ENCODE results near the gene KLHL6.
A peak's percentile ranks its signal among the peaks of the same experiment; 100 is the strongest.
"Not testable (repeated sequence)": the region's sequence is repeated elsewhere in the genome, so short reads cannot be mapped to it uniquely, and the experiment has no call there.

The KLHL6 gene

GRCh38 chr3:183481582-183481981 lies 73.9 kb downstream of the KLHL6 start:
- no peak for DNase-seq

- no peak for DNase-seq
These were observed 77.0 kb downstream of the KLHL6 start for GRCh38 chr3:183478501-183478900.

- DNase-seq: no peak
These were observed 77.6 kb downstream of the KLHL6 start for GRCh38 chr3:183477801-183478456.

GRCh38 chr3:183475764-183476162 lies 79.7 kb downstream of the KLHL6 start:
- DNase-seq: not testable (repeated sequence)

GRCh38 chr3:183475016-183475763 lies 80.3 kb downstream of the KLHL6 start:
- DNase-seq: no peak

GRCh38 chr3:183473969-183474368 lies 81.5 kb downstream of the KLHL6 start:
- DNase-seq: no peak

GRCh38 chr3:183472155-183472554 lies 83.4 kb downstream of the KLHL6 start:
- DNase-seq: no peak

- DNase-seq: no peak
These were observed 87.1 kb downstream of the KLHL6 start for GRCh38 chr3:183468424-183468823.

- no peak for DNase-seq
These were observed 88.9 kb downstream of the KLHL6 start for GRCh38 chr3:183466575-183466974.

- not testable (repeated sequence) for DNase-seq
These were observed 89.8 kb downstream of the KLHL6 start for GRCh38 chr3:183465710-183466109.

GRCh38 chr3:183464480-183464879 lies 91.0 kb downstream of the KLHL6 start:
- no peak for DNase-seq

- no peak for DNase-seq
These were observed 95.1 kb downstream of the KLHL6 start for GRCh38 chr3:183460081-183461055.

GRCh38 chr3:183455089-183455488 lies 100.4 kb downstream of the KLHL6 start:
- DNase-seq: no peak

GRCh38 chr3:183454064-183454463 lies 101.4 kb downstream of the KLHL6 start:
- DNase-seq: no peak

- DNase-seq: no peak
These were observed 105.7 kb downstream of the KLHL6 start for GRCh38 chr3:183449791-183450190.

GRCh38 chr3:183449391-183449790 lies 106.1 kb downstream of the KLHL6 start:
- no peak for DNase-seq

- no peak for DNase-seq
These were observed 107.0 kb downstream of the KLHL6 start for GRCh38 chr3:183448369-183449128.

GRCh38 chr3:183447206-183448001 lies 108.1 kb downstream of the KLHL6 start:
- DNase-seq: peak; percentile 51

GRCh38 chr3:183446838-183447205 lies 108.7 kb downstream of the KLHL6 start:
- DNase-seq: no peak

GRCh38 chr3:183444748-183445147 lies 110.8 kb downstream of the KLHL6 start:
- DNase-seq: no peak
